ENCODE results near the gene ADAMTS17. TPM values are rescaled to one million over a fixed set of nuclear protein-coding genes. Genes with fewer than 3 reads are reported as not detected.
A peak's percentile ranks its signal among the peaks of the same experiment; 100 is the strongest.

The ADAMTS17 gene
- total RNA-seq, 1 experiment from 2014 or later: 7.7 TPM

GRCh38 chr15:100049936-100050876, 291.6 kb downstream of the ADAMTS17 start:
- H3K4me3 Mint-ChIP-seq (ENCODE audit: unreplicated experiment): no peak overlapping the region
- H3K36me3 Mint-ChIP-seq (ENCODE audit: insufficient read depth, unreplicated experiment): no peaks in the 10 kb centered on the region
- H3K4me1 Mint-ChIP-seq (ENCODE audit: insufficient read depth, unreplicated experiment): no peaks in the 10 kb centered on the region
- POLR2A ChIA-PET: no interaction called here
- no peak for DNase-seq (ENCODE audit: unreplicated experiment)
- H3K27ac Mint-ChIP-seq (ENCODE audit: low read depth, unreplicated experiment): no peak overlapping the region
- no TSS peak for BruUV-seq (replicated peaks)
- CTCF ChIA-PET: no interaction called here
- H3K27me3 Mint-ChIP-seq (ENCODE audit: insufficient read depth, unreplicated experiment): no peaks in the 10 kb centered on the region
- no peak for TF ChIP-seq CTCF (IDR thresholded peaks at IDR 0.05; ENCODE audit: unreplicated experiment)
- intact Hi-C loops (cut with micrococcal nuclease): no loop called here
- peaks cover 7% of the 10 kb centered on the region for H3K9me3 Mint-ChIP-seq (ENCODE audit: unreplicated experiment)

GRCh38 chr15:100049483-100049882, 292.3 kb downstream of the ADAMTS17 start:
- ChIA-PET POLR2A (no interaction called here), CTCF (no interaction called here)
- Mint-ChIP-seq H3K9me3 (ENCODE audit: unreplicated experiment) (peaks cover 7% of the 10 kb centered on the region), H3K27me3 (ENCODE audit: insufficient read depth, unreplicated experiment) (no peaks in the 10 kb centered on the region), H3K27ac (ENCODE audit: low read depth, unreplicated experiment) (no peak overlapping the region), H3K36me3 (ENCODE audit: insufficient read depth, unreplicated experiment) (no peaks in the 10 kb centered on the region), H3K4me3 (ENCODE audit: unreplicated experiment) (no peak overlapping the region), H3K4me1 (ENCODE audit: insufficient read depth, unreplicated experiment) (peaks cover under 1% of the 10 kb centered on the region)
- no peak for DNase-seq (ENCODE audit: unreplicated experiment)
- no TSS peak for BruUV-seq (replicated peaks)
- TF ChIP-seq CTCF (IDR thresholded peaks at IDR 0.05; ENCODE audit: unreplicated experiment): no peak
- intact Hi-C loops (cut with micrococcal nuclease): no loop called here

- BruUV-seq (replicated peaks): no TSS peak
- H3K9me3 Mint-ChIP-seq (ENCODE audit: unreplicated experiment): peaks cover 7% of the 10 kb centered on the region
- no peak overlapping the region for H3K27ac Mint-ChIP-seq (ENCODE audit: low read depth, unreplicated experiment)
- H3K36me3 Mint-ChIP-seq (ENCODE audit: insufficient read depth, unreplicated experiment): no peaks in the 10 kb centered on the region
- CTCF ChIA-PET: no interaction called here
- H3K4me3 Mint-ChIP-seq (ENCODE audit: unreplicated experiment): no peak overlapping the region
- no peaks in the 10 kb centered on the region for H3K27me3 Mint-ChIP-seq (ENCODE audit: insufficient read depth, unreplicated experiment)
- DNase-seq (ENCODE audit: unreplicated experiment): no peak
- no peak for TF ChIP-seq CTCF (IDR thresholded peaks at IDR 0.05; ENCODE audit: unreplicated experiment)
- H3K4me1 Mint-ChIP-seq (ENCODE audit: insufficient read depth, unreplicated experiment): peaks cover 8% of the 10 kb centered on the region
- POLR2A ChIA-PET: no interaction called here
- intact Hi-C loops (cut with micrococcal nuclease): no loop called here
Measured at GRCh38 chr15:100048736-100049135, 293.0 kb downstream of the ADAMTS17 start.

GRCh38 chr15:100043692-100044091, 298.1 kb downstream of the ADAMTS17 start:
- H3K27me3 Mint-ChIP-seq (ENCODE audit: insufficient read depth, unreplicated experiment): no peaks in the 10 kb centered on the region
- peak overlapping the region; percentile 81 for H3K27ac Mint-ChIP-seq (ENCODE audit: low read depth, unreplicated experiment)
- no peaks in the 10 kb centered on the region for H3K36me3 Mint-ChIP-seq (ENCODE audit: insufficient read depth, unreplicated experiment)
- no peak for TF ChIP-seq CTCF (IDR thresholded peaks at IDR 0.05; ENCODE audit: unreplicated experiment)
- peaks cover 33% of the 10 kb centered on the region for H3K4me1 Mint-ChIP-seq (ENCODE audit: insufficient read depth, unreplicated experiment)
- intact Hi-C loops (cut with micrococcal nuclease): loop anchor here (2.0 kb wide), 1 partner anchor 295 kb away; no protein-coding TSS in a partner anchor
- H3K9me3 Mint-ChIP-seq (ENCODE audit: unreplicated experiment): peaks cover 7% of the 10 kb centered on the region
- ChIA-PET POLR2A (interaction anchor here (1.0 to 1.8 kb wide), 2 partner anchors 11 to 13 kb away, joined by 4 to 10 read pairs; no protein-coding TSS in a partner anchor), CTCF (no interaction called here)
- DNase-seq (ENCODE audit: unreplicated experiment): peak; percentile 32
- BruUV-seq (replicated peaks): no TSS peak
- H3K4me3 Mint-ChIP-seq (ENCODE audit: unreplicated experiment): peak overlapping the region; percentile 62

Data from MCF 10A (cell line).